OCI-LY1 (cell line): ENCODE measurements around the gene CRYL1.

Experiments
- H2AFZ ChIP-seq: fragments of 200-600 bp; sonication (generic), shearing (Covaris generic); 2 replicates; pipeline ENCODE4 v1.6.0; 2014; ENCODE audit warnings: antibody characterized with exemption, mild to moderate bottlenecking, low read length
- H3F3A ChIP-seq: fragments of 200-600 bp; sonication (generic), shearing (Covaris generic); 2 replicates; pipeline ENCODE4 v1.6.0; 2014; ENCODE audit warnings: mild to moderate bottlenecking, antibody characterized with exemption, low read length, moderate library complexity; ENCODE audit not compliant: insufficient read depth
- H3K27ac ChIP-seq: fragments of 200-600 bp; sonication (generic); 2 replicates; pipeline ENCODE4 v1.5.1; 2014; ENCODE audit warnings: low read length, mixed run types, mild to moderate bottlenecking, low read depth; ENCODE audit not compliant: poor library complexity, severe bottlenecking
- H3K27me3 ChIP-seq: fragments of 200-600 bp; sonication (generic); 2 replicates; pipeline ENCODE4 v1.6.0; 2014; ENCODE audit warnings: antibody characterized with exemption, mild to moderate bottlenecking, low read length, moderate library complexity; ENCODE audit not compliant: insufficient read depth
- H3K36me3 ChIP-seq: fragments of 200-600 bp; sonication (generic); 2 replicates; pipeline ENCODE4 v1.6.1; 2014; ENCODE audit warnings: mild to moderate bottlenecking, antibody characterized with exemption, low read length, moderate library complexity, mixed read lengths; ENCODE audit not compliant: insufficient read depth
- H3K4me1 ChIP-seq: fragments of 200-600 bp; sonication (generic); 2 replicates; pipeline ENCODE4 v1.5.1; 2014; ENCODE audit warnings: mild to moderate bottlenecking, low read length, moderate library complexity; ENCODE audit not compliant: insufficient read depth, severe bottlenecking
- H3K4me2 ChIP-seq: fragments of 200-600 bp; sonication (generic), shearing (Covaris generic); 2 replicates; pipeline ENCODE4 v1.6.1; 2014; ENCODE audit warnings: low read length
- H3K4me3 ChIP-seq: fragments of 200-600 bp; sonication (generic); 2 replicates; pipeline ENCODE4 v1.5.1; 2014; ENCODE audit warnings: low read length, low read depth, mild to moderate bottlenecking, mixed read lengths; ENCODE audit not compliant: poor library complexity, severe bottlenecking
- H3K79me2 ChIP-seq: fragments of 200-600 bp; shearing (Covaris generic); 2 replicates; pipeline ENCODE4 v1.6.1; 2016; ENCODE audit warnings: mixed run types, low read length, mixed read lengths; ENCODE audit not compliant: insufficient read depth
- H3K9ac ChIP-seq: fragments of 200-600 bp; sonication (generic), shearing (Covaris generic); 2 replicates; pipeline ENCODE4 v1.6.1; 2014; ENCODE audit warnings: mild to moderate bottlenecking, low read length, mixed read lengths
- H3K9me2 ChIP-seq: fragments of 200-600 bp; sonication (generic), shearing (Covaris generic); 2 replicates; pipeline ENCODE4 v1.6.1; 2014; ENCODE audit warnings: low read depth, mild to moderate bottlenecking, low read length, mixed read lengths
- H3K9me3 ChIP-seq: fragments of 200-600 bp; shearing (Covaris generic); 2 replicates; pipeline ENCODE4 v1.6.1; 2014; ENCODE audit warnings: low read length, mixed read lengths
- H4K20me1 ChIP-seq: fragments of 200-600 bp; sonication (generic), shearing (Covaris generic); 2 replicates; pipeline ENCODE4 v1.6.0; 2016; ENCODE audit warnings: mild to moderate bottlenecking, low read length; ENCODE audit not compliant: insufficient read depth
- EZH2 ChIP-seq: fragments of 200-600 bp; sonication (generic), shearing (Covaris generic); IDR thresholded peaks from 2 replicates; pipeline ENCODE4 v1.8.0; 2017; ENCODE audit warnings: borderline replicate concordance, mixed run types, mild to moderate bottlenecking, antibody characterized with exemption, low read length, moderate library complexity, mixed read lengths
- TF ChIP-seq, protein P1 (sequence below): fragments of 200-600 bp; sonication (generic), shearing (Covaris generic); IDR thresholded peaks from 2 replicates; pipeline ENCODE4 v1.5.1; 2017; ENCODE audit warnings: mild to moderate bottlenecking, antibody characterized with exemption, low read length, moderate library complexity, mixed read lengths

Gene CRYL1

GRCh38 chr13:20415306-20415679, 110.4 kb downstream of the CRYL1 start:
- H3K4me1 ChIP-seq = no peaks in the 10 kb centered on the region
- H3K79me2 ChIP-seq = no peaks in the 10 kb centered on the region
- no peak overlapping the region for H3K4me2 ChIP-seq
- H3F3A ChIP-seq = no peaks in the 10 kb centered on the region
- no peaks in the 10 kb centered on the region for H3K9me3 ChIP-seq
- H3K36me3 ChIP-seq = no peaks in the 10 kb centered on the region
- no peaks in the 10 kb centered on the region for H3K9me2 ChIP-seq
- TF ChIP-seq EZH2 = no peak
- TF ChIP-seq, protein P1, sequence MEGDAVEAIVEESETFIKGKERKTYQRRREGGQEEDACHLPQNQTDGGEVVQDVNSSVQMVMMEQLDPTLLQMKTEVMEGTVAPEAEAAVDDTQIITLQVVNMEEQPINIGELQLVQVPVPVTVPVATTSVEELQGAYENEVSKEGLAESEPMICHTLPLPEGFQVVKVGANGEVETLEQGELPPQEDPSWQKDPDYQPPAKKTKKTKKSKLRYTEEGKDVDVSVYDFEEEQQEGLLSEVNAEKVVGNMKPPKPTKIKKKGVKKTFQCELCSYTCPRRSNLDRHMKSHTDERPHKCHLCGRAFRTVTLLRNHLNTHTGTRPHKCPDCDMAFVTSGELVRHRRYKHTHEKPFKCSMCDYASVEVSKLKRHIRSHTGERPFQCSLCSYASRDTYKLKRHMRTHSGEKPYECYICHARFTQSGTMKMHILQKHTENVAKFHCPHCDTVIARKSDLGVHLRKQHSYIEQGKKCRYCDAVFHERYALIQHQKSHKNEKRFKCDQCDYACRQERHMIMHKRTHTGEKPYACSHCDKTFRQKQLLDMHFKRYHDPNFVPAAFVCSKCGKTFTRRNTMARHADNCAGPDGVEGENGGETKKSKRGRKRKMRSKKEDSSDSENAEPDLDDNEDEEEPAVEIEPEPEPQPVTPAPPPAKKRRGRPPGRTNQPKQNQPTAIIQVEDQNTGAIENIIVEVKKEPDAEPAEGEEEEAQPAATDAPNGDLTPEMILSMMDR = no peak
- H3K27me3 ChIP-seq = no peaks in the 10 kb centered on the region; the same call in 1 of the 2 replicates
- H2AFZ ChIP-seq = no peak overlapping the region
- H3K9ac ChIP-seq = no peak overlapping the region
- no peak overlapping the region for H3K27ac ChIP-seq
- H3K4me3 ChIP-seq = no peak overlapping the region
- H4K20me1 ChIP-seq = no peaks in the 10 kb centered on the region

DNA sequence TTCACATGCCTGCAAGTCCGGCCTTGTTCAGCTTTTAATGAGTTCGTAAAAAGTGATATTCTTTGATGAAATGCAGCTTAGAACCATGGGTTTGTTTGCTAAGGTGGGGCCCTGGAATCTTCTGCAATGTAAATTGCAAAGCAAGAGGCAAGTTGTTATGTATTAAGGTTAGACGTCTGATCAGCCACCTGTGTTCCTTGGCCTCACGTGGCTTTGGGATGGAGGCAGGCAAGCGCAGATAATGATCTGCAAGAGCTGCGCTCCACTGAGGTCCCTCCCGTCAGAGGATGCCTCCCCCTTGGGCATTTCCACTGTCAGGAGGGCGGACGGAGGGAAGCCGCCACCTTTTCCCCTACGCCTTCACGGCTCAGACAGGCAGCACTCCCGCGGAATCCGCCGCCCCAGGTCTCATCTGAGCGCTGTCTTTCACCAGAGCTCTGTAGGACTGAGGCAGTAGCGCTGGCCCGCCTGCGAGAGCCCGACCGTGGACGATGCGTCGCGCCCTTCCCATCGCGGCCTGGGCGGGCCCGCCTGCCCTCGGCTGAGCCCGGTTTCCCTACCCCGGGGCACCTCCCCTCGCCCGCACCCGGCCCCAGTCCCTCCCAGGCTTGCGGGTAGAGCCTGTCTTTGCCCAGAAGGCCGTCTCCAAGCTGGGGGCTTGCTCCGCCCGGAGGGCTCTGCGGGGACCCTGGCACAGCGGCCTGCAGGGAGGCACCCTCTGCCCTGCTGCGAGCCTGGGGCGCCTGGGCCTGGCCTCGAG, 110.9 kb downstream of the CRYL1 start:
- TF ChIP-seq, protein P1 = no peak
- no peak for TF ChIP-seq EZH2
- H3K79me2 ChIP-seq = no peaks in the 10 kb centered on the region
- no peak overlapping the region for H3K27ac ChIP-seq
- H3K4me3 ChIP-seq = no peak overlapping the region
- no peak overlapping the region for H2AFZ ChIP-seq
- no peaks in the 10 kb centered on the region for H4K20me1 ChIP-seq
- H3F3A ChIP-seq = no peaks in the 10 kb centered on the region
- H3K27me3 ChIP-seq = no peaks in the 10 kb centered on the region; the same call in 1 of the 2 replicates
- no peaks in the 10 kb centered on the region for H3K36me3 ChIP-seq
- no peaks in the 10 kb centered on the region for H3K9me2 ChIP-seq
- no peak overlapping the region for H3K4me2 ChIP-seq
- H3K9ac ChIP-seq = no peak overlapping the region
- no peaks in the 10 kb centered on the region for H3K4me1 ChIP-seq
- no peaks in the 10 kb centered on the region for H3K9me3 ChIP-seq

DNA sequence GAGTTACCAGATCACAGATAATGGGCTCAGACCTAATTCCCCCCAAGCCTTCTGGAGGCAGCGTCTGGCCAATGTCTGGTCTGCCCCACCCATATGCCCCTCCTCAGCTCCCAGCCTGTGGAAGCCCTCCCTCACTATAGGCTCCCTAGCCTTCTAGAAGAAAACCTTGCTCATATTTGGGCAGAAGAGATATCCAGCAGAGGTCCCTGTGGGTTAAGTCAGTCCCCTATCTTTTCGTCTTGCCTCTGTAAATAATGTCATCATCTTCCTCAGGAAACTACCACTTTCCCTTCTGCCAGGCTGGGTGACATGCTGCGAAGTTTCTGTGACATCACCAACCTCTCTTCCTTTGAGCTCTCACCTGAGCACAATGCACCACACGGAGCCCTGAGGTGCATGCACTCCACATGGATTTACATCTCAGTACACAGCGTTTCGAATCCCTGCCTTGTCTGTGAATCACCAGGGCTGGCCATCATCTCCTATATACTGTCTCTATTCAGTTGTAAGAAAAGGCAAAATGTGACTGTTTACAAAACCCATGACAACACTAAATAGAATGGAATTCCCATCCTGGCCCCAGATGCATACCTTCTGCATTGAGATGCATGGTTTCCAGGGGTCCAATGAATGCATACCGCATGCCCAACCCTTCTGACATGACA, 112.8 kb downstream of the CRYL1 start:
- no peak for TF ChIP-seq EZH2
- TF ChIP-seq, protein P1 = no peak
- no peak overlapping the region for H3K9ac ChIP-seq
- no peaks in the 10 kb centered on the region for H3K79me2 ChIP-seq
- H3K27ac ChIP-seq = no peak overlapping the region
- H3K36me3 ChIP-seq = no peaks in the 10 kb centered on the region
- no peaks in the 10 kb centered on the region for H3K9me3 ChIP-seq
- no peak overlapping the region for H2AFZ ChIP-seq
- no peaks in the 10 kb centered on the region for H3F3A ChIP-seq
- H3K4me1 ChIP-seq = no peaks in the 10 kb centered on the region
- H4K20me1 ChIP-seq = no peaks in the 10 kb centered on the region
- H3K4me3 ChIP-seq = no peak overlapping the region
- H3K27me3 ChIP-seq = no peaks in the 10 kb centered on the region; the same call in 1 of the 2 replicates
- H3K4me2 ChIP-seq = no peak overlapping the region
- no peaks in the 10 kb centered on the region for H3K9me2 ChIP-seq
